ENCODE results near the gene MAGI2. TPM values are rescaled to one million over a fixed set of nuclear protein-coding genes. Genes with fewer than 3 reads are reported as not detected.

The MAGI2 gene
- total RNA-seq, 1 experiment from 2014 or later, result 14.3 TPM

- Histone ChIP-seq H3K23ac (ENCODE audit: insufficient read length, low read depth, low read length) (no peak overlapping the region), H2AK5ac (ENCODE audit: insufficient read length, low read length) (no peak overlapping the region), H2BK120ac (ENCODE audit: low read depth, low read length, poor library complexity, severe bottlenecking) (no peak overlapping the region), H4K91ac (ENCODE audit: insufficient read length, low read depth, low read length) (no peak overlapping the region), H3K27me3 (ENCODE audit: insufficient read depth, low read length) (no peaks in the 10 kb centered on the region), H3K9ac (ENCODE audit: extremely low read depth, insufficient read length, low read length) (no peak overlapping the region), H3K14ac (ENCODE audit: insufficient read depth, low read length) (no peak overlapping the region), H4K20me1 (ENCODE audit: control insufficient read depth, insufficient read depth, insufficient read length) (no peaks in the 10 kb centered on the region), H3K9me3 (ENCODE audit: control insufficient read depth, low read depth, low read length) (no peaks in the 10 kb centered on the region), H4K8ac (replicated peaks; ENCODE audit: insufficient read length, low read depth, low read length) (no peak overlapping the region), H4K5ac (ENCODE audit: insufficient read length, low read depth, low read length) (no peak overlapping the region), H3T11ph (ENCODE audit: low read length) (no peak overlapping the region), H3K4me2 (ENCODE audit: insufficient read depth, insufficient read length, low read length) (no peak overlapping the region), H3K23me2 (ENCODE audit: insufficient read length, low read depth, low read length, poor library complexity, severe bottlenecking) (no peaks in the 10 kb centered on the region), H3K27ac (ENCODE audit: insufficient read length, low read depth, low read length) (no peak overlapping the region), H2AFZ (ENCODE audit: low read length) (no peak overlapping the region), H3K4me1 (ENCODE audit: insufficient read depth, low read length) (no peaks in the 10 kb centered on the region), H3K79me1 (ENCODE audit: insufficient read depth, low read depth, low read length, poor library complexity, severe bottlenecking) (no peaks in the 10 kb centered on the region), H2BK12ac (ENCODE audit: insufficient read length, low read depth, low read length) (no peak overlapping the region), H3K18ac (ENCODE audit: insufficient read length, low read depth, low read length) (no peak overlapping the region), H2BK20ac (ENCODE audit: low read depth, low read length, poor library complexity, severe bottlenecking) (no peak overlapping the region), H3K56ac (ENCODE audit: insufficient read length, low read depth, low read length) (no peak overlapping the region), H2BK15ac (ENCODE audit: low read depth, low read length) (no peak overlapping the region), H3K79me2 (ENCODE audit: insufficient read depth, low read length) (no peaks in the 10 kb centered on the region), H2BK5ac (ENCODE audit: insufficient read length, low read length) (no peak overlapping the region), H3K4ac (ENCODE audit: low read depth, low read length) (no peak overlapping the region)
- Mint-ChIP-seq H3K9me3 (no peaks in the 10 kb centered on the region), H3K4me1 (peaks cover 2% of the 10 kb centered on the region in 2 experiments; a peak in 2 of 4 replicates), H3K4me3 (no peak overlapping the region), H3K27ac (no peak overlapping the region), H3K36me3 (ENCODE audit: insufficient read depth in 1 of 3, low read depth in 3 of 3) (no peaks in the 10 kb centered on the region), H3K27me3 (ENCODE audit: low read depth) (no peaks in the 10 kb centered on the region)
- no peak for DNase-seq
- no peak for TF ChIP-seq CTCF (conservative IDR thresholded peaks at IDR 0.05)
- WGBS (ENCODE audit: extremely low coverage, insufficient read length, low lambda C conversion rate), result no CpG with 5 or more reads among the region's 6 CpGs
Measured at GRCh38 chr7:79199266-79199665, 254.2 kb downstream of the MAGI2 start.
